WTC11 (cell line): Measurements from ENCODE around the gene RPL10A. TPM values are rescaled to one million over a fixed set of nuclear protein-coding genes. Genes with fewer than 3 reads are reported as not detected.

ENCODE experiments used
- ATAC-seq: fragments of 200-7000 bp; cut with Tn5 transposase; 2 replicates; pipeline ENCODE4 v1.10.0; 2021; ENCODE audit warnings: mild to moderate bottlenecking, moderate library complexity
- CTCF ChIA-PET: fragments of 300-600 bp; sonication (Branson Sonifier 250); formaldehyde crosslinking; loops from one replicate; lab custom pipeline; 2021; ENCODE audit warnings: antibody characterized with exemption; lab: Charles Lee
- POLR2A ChIA-PET: fragments of 350-600 bp; sonication (Branson Sonifier 250); formaldehyde crosslinking; loops from one replicate; lab custom pipeline; 2021; ENCODE audit warnings: antibody characterized with exemption; lab: Charles Lee
- DNase-seq: peaks from one replicate; pipeline ENCODE4 v3.0.0; 2021; ENCODE audit warnings: low spot score
- H3K27ac Mint-ChIP-seq: 2 replicates; pipeline ENCODE4 v1.8.0; 2021; ENCODE audit warnings: mixed read lengths
- H3K27me3 Mint-ChIP-seq: 2 replicates; pipeline ENCODE4 v1.8.0; 2021; ENCODE audit warnings: low read depth, mild to moderate bottlenecking, moderate library complexity, mixed read lengths
- H3K36me3 Mint-ChIP-seq: 2 replicates; pipeline ENCODE4 v1.8.0; 2021; ENCODE audit warnings: mixed read lengths
- H3K4me1 Mint-ChIP-seq: 2 replicates; pipeline ENCODE4 v1.8.0; 2022; ENCODE audit warnings: mixed read lengths
- H3K4me3 Mint-ChIP-seq: 2 replicates; pipeline ENCODE4 v1.8.0; 2021; ENCODE audit warnings: mild to moderate bottlenecking, moderate library complexity, mixed read lengths
- H3K9me3 Mint-ChIP-seq: 2 replicates; pipeline ENCODE4 v1.8.0; 2021; ENCODE audit warnings: mixed read lengths
- ATF1 ChIP-seq: sonication (generic); formaldehyde crosslinking; IDR thresholded peaks from 2 replicates; pipeline ENCODE4 v1.8.1; 2023; ENCODE audit warnings: mild to moderate bottlenecking, moderate library complexity, missing genetic modification reagents
- ATF3 ChIP-seq: sonication (generic); formaldehyde crosslinking; conservative IDR thresholded peaks from 2 replicates; pipeline ENCODE4 v1.8.1; 2022; ENCODE audit warnings: mild to moderate bottlenecking, missing genetic modification reagents
- ELF4 ChIP-seq: sonication (generic); formaldehyde crosslinking; IDR thresholded peaks from 2 replicates; pipeline ENCODE4 v1.8.1; 2022; ENCODE audit warnings: low read depth, mild to moderate bottlenecking, moderate library complexity, missing genetic modification reagents
- FOXK1 ChIP-seq: sonication (generic); formaldehyde crosslinking; IDR thresholded peaks from 2 replicates; pipeline ENCODE4 v1.8.0; 2022; ENCODE audit warnings: mild to moderate bottlenecking, moderate library complexity, missing genetic modification reagents
- IRF2 ChIP-seq: sonication (generic); formaldehyde crosslinking; IDR thresholded peaks from 2 replicates; pipeline ENCODE4 v1.8.0; 2022; ENCODE audit warnings: low read depth, missing genetic modification reagents, borderline replicate concordance
- KAT7 ChIP-seq: sonication (generic); formaldehyde crosslinking; IDR thresholded peaks from 2 replicates; pipeline ENCODE4 v1.8.1; 2023; ENCODE audit warnings: missing genetic modification reagents, mild to moderate bottlenecking, borderline replicate concordance
- MAX ChIP-seq: sonication (generic); formaldehyde crosslinking; IDR thresholded peaks from 2 replicates; pipeline ENCODE4 v1.8.0; 2022; ENCODE audit warnings: mild to moderate bottlenecking, missing genetic modification reagents
- NFATC4 ChIP-seq: fragments of 250-450 bp; sonication (Bioruptor Pico); IDR thresholded peaks from 2 replicates; pipeline ENCODE4 v1.9.0; 2021; ENCODE audit warnings: mild to moderate bottlenecking
- NFYB ChIP-seq: sonication (generic); formaldehyde crosslinking; conservative IDR thresholded peaks from 2 replicates; pipeline ENCODE4 v1.8.0; 2022; ENCODE audit warnings: low read depth, missing genetic modification reagents
- NR3C1 ChIP-seq: sonication (generic); formaldehyde crosslinking; conservative IDR thresholded peaks from 2 replicates; pipeline ENCODE4 v1.8.1; 2023; ENCODE audit warnings: low read depth, mild to moderate bottlenecking, missing genetic modification reagents
- PRRX2 ChIP-seq: fragments of 250-450 bp; sonication (Bioruptor Pico); IDR thresholded peaks from 2 replicates; pipeline ENCODE4 v1.8.0; 2021; ENCODE audit warnings: mild to moderate bottlenecking
- SOX15 ChIP-seq: fragments of 250-450 bp; sonication (Bioruptor Pico); IDR thresholded peaks from 2 replicates; pipeline ENCODE4 v1.9.0; 2021; ENCODE audit warnings: mild to moderate bottlenecking
- SP1 ChIP-seq: sonication (generic); formaldehyde crosslinking; conservative IDR thresholded peaks from 2 replicates; pipeline ENCODE4 v1.8.1; 2022; ENCODE audit warnings: missing genetic modification reagents
- USF1 ChIP-seq: sonication (generic); formaldehyde crosslinking; IDR thresholded peaks from 2 replicates; pipeline ENCODE4 v1.8.0; 2022; ENCODE audit warnings: mild to moderate bottlenecking, missing genetic modification reagents
- ZNF396 ChIP-seq: fragments of 250-450 bp; sonication (Bioruptor Pico); IDR thresholded peaks from 2 replicates; pipeline ENCODE4 v1.8.0; 2021; ENCODE audit warnings: mild to moderate bottlenecking, moderate library complexity, borderline replicate concordance
- ZNF416 ChIP-seq: fragments of 250-450 bp; sonication (Bioruptor Pico); IDR thresholded peaks from 2 replicates; pipeline ENCODE4 v1.9.0; 2021; ENCODE audit warnings: mild to moderate bottlenecking, inconsistent platforms
- ZSCAN18 ChIP-seq: fragments of 250-450 bp; sonication (Bioruptor Pico); IDR thresholded peaks from 2 replicates; pipeline ENCODE4 v2.1.2; 2022; ENCODE audit warnings: mild to moderate bottlenecking, moderate library complexity
- total RNA-seq: library from RNA; stranded (reverse); gene quantifications from 3 replicates; pipeline ENCODE4 v1.2.3, GENCODE V29; 2021

RPL10A gene
- total RNA-seq, 1 experiment from 2014 or later = 1,829 TPM

- no peaks in the 10 kb centered on the region for H3K9me3 Mint-ChIP-seq
- no peak for DNase-seq
- H3K27me3 Mint-ChIP-seq = no peaks in the 10 kb centered on the region
- H3K4me3 Mint-ChIP-seq = no peak overlapping the region
- no peak for ATAC-seq
- ChIA-PET POLR2A (interaction anchor here (1.0 kb wide), 1 partner anchor 100 kb away, joined by 7 read pairs; no protein-coding TSS in a partner anchor), CTCF (interaction anchor here (0.7 to 1.6 kb wide), 2 partner anchors 101 to 145 kb away, joined by 3 to 7 read pairs; partner anchors contain the start of gene DEF6)
- no peaks in the 10 kb centered on the region for H3K36me3 Mint-ChIP-seq
- H3K27ac Mint-ChIP-seq = no peak overlapping the region; the same call in 1 of the 2 replicates
- TF ChIP-seq MAX (CRISPR knock-in tag) = no peak
- TF ChIP-seq KAT7 (CRISPR knock-in tag) = no peak
- no peak for TF ChIP-seq IRF2 (CRISPR knock-in tag)
- TF ChIP-seq PRRX2 (CRISPR knock-in tag) = no peak
- TF ChIP-seq ELF4 (CRISPR knock-in tag) = no peak
- TF ChIP-seq NR3C1 = no peak
- no peak for TF ChIP-seq NFATC4
- no peak for TF ChIP-seq SP1
- TF ChIP-seq ATF1 = no peak
- TF ChIP-seq, all 79 proteins: peak for 0
- H3K4me1 Mint-ChIP-seq = no peaks in the 10 kb centered on the region
Observed at GRCh38 chr6:35442693-35443092, 25.5 kb upstream of the RPL10A start.

- Mint-ChIP-seq H3K36me3 (no peaks in the 10 kb centered on the region), H3K27me3 (no peaks in the 10 kb centered on the region), H3K4me3 (no peak overlapping the region), H3K9me3 (no peaks in the 10 kb centered on the region), H3K4me1 (no peaks in the 10 kb centered on the region), H3K27ac (no peak overlapping the region; the same call in 1 of the 2 replicates)
- ATAC-seq = no peak
- TF ChIP-seq ZNF396 (no peak), KAT7 (CRISPR knock-in tag) (no peak), SOX15 (CRISPR knock-in tag) (no peak), FOXK1 (CRISPR knock-in tag) (no peak), NFATC4 (no peak), ZSCAN18 (CRISPR knock-in tag) (no peak), ZNF416 (CRISPR knock-in tag) (no peak), NFYB (CRISPR knock-in tag) (no peak)
- ChIA-PET POLR2A (interaction anchor here (0.7 to 1.0 kb wide), 2 partner anchors 30 to 101 kb away, joined by 4 to 7 read pairs; no protein-coding TSS in a partner anchor), CTCF (interaction anchor here (0.7 to 1.6 kb wide), 3 partner anchors 35 to 146 kb away, joined by 3 to 7 read pairs (median 3); partner anchors contain the start of gene DEF6)
- no peak for DNase-seq
Observed at GRCh38 chr6:35443341-35444030, 24.7 kb upstream of the RPL10A start.

GRCh38 chr6:35445691-35446090 is 22.5 kb upstream of the RPL10A start:
- POLR2A ChIA-PET = no interaction called here
- CTCF ChIA-PET = interaction anchor here (1.0 to 2.0 kb wide), 2 partner anchors 26 to 104 kb away, joined by 3 to 5 read pairs; partner anchors contain the start of gene PPARD
- no peaks in the 10 kb centered on the region for H3K4me1 Mint-ChIP-seq
- no peak overlapping the region for H3K27ac Mint-ChIP-seq
- no peaks in the 10 kb centered on the region for H3K9me3 Mint-ChIP-seq
- H3K36me3 Mint-ChIP-seq = no peaks in the 10 kb centered on the region
- no peak for TF ChIP-seq ATF3
- no peak for TF ChIP-seq IRF2 (CRISPR knock-in tag)
- TF ChIP-seq USF1 (CRISPR knock-in tag) = no peak
- DNase-seq (no peak), ATAC-seq (no peak)
- H3K27me3 Mint-ChIP-seq = 0 out of 2 replicates have a peak, but pooled peaks cover 7% of the 10 kb centered on the region
- no peak overlapping the region for H3K4me3 Mint-ChIP-seq
